Spinal cord (tissue), 10 donors: ENCODE measurements around the gene SYNC. TPM values are rescaled to one million over a fixed set of nuclear protein-coding genes. Genes with fewer than 3 reads are reported as not detected.
A peak's percentile ranks its signal among the peaks of the same experiment; 100 is the strongest.

ENCODE experiments used
- DNase-seq, 6 donors: peaks; one replicate each; pipeline versions ENCODE4 v3.0.0 to v3.0.0-alpha.2; 2013 to 2015; ENCODE audit warnings: low spot score in 6 of 6, low read depth in 4 of 6
- H3K27ac ChIP-seq: one replicate; pipeline ENCODE4 v1.5.1; 2013; ENCODE audit warnings: low read depth, low read length, control low read depth
- H3K27me3 ChIP-seq: one replicate; pipeline ENCODE4 v1.6.1; 2013; ENCODE audit warnings: low read length; ENCODE audit not compliant: control insufficient read depth, insufficient read depth
- H3K36me3 ChIP-seq: one replicate; pipeline ENCODE4 v1.6.1; 2013; ENCODE audit warnings: low read length; ENCODE audit not compliant: control insufficient read depth, insufficient read depth
- H3K4me1 ChIP-seq: one replicate; pipeline ENCODE4 v1.6.1; 2013; ENCODE audit warnings: low read length; ENCODE audit not compliant: control insufficient read depth, insufficient read depth
- H3K4me3 ChIP-seq: one replicate; pipeline ENCODE4 v1.5.1; 2013; ENCODE audit warnings: low read depth, low read length, control low read depth
- H3K9me3 ChIP-seq: one replicate; pipeline ENCODE4 v1.6.1; 2013; ENCODE audit warnings: low read length; ENCODE audit not compliant: control insufficient read depth, insufficient read depth
- WGBS: methylation state at CpG from one replicate; pipeline ENCODE4 v1.1.5; 2013; ENCODE audit warnings: missing lambda C conversion rate; ENCODE audit not compliant: insufficient coverage; 5-methylcytosine and 5-hydroxymethylcytosine counted together
- polyA plus RNA-seq, 2 donors: library from polyadenylated mRNA; unstranded; fragments of 120-200 nt; gene quantifications; one replicate each; pipeline ENCODE4 v1.2.1, GENCODE V29; 2013; ENCODE audit not compliant: insufficient read length in 2 of 2
- total RNA-seq, 2 donors: library from RNA; depleted of rRNA in 1 of 2; stranded (reverse); fragments of 120-200 nt in 1 of 2; fragments of >200 nt in 1 of 2; gene quantifications; one replicate each; pipeline versions ENCODE4 v1.2.3 to v1.2.4, GENCODE V29; 2013 to 2014
- donor health status: healthy.

The SYNC gene
- total and polyA plus RNA-seq, 4 donors: 6.0 to 17.2 (median 8.8) TPM

DNA sequence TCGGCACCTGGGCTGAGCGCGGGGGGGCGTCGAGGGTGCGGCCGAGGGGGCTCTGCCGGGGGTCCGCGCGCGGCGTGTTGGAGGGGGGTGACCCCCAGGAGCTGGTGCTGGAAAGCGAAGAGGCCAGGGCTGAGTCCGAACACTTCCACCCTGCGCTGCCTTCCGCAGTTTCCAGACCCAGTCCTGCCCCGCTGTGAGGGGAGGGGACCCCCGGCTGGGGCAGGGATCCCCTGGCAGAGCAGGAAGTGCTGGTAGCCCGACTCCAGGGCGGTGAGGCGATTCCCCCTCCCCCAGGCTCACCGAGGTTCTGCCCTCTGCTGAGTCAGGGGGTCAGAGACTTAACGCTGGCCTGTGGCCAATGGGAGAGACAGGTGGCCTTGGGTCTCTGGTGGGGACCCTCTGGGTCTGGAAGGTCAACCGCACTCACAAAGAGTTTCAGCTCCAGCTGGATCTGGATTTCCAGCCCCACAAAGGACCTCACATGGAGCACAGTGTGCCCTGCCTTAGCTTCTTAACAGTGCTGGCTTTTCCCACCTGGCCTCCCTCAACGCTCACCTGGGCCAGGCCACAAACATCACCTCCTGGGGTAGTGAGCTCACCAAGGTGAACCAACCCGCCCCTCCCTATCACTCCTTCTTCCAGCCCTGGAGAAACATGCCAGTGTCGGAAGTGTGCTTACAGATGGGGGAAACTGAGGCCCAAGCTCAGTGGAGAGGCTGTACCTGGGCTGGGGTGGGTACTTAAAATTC, 39.8 kb upstream of the SYNC start:
- no peak overlapping the region for H3K27ac ChIP-seq
- H3K9me3 ChIP-seq: no peaks in the 10 kb centered on the region
- WGBS: 16% methylated on average over 22 of the region's 28 CpGs
- peaks cover 8% of the 10 kb centered on the region for H3K27me3 ChIP-seq
- peaks cover 21% of the 10 kb centered on the region for H3K4me1 ChIP-seq
- H3K4me3 ChIP-seq: peak overlapping the region; percentile 27
- H3K36me3 ChIP-seq: no peaks in the 10 kb centered on the region
- no peak for DNase-seq

GRCh38 chr1:32741413-32742198, 39.0 kb upstream of the SYNC start:
- Histone ChIP-seq H3K9me3 (no peaks in the 10 kb centered on the region), H3K27me3 (peaks cover 8% of the 10 kb centered on the region), H3K27ac (no peak overlapping the region), H3K36me3 (no peaks in the 10 kb centered on the region), H3K4me3 (peak overlapping the region; percentile 27), H3K4me1 (peaks cover 21% of the 10 kb centered on the region)
- DNase-seq: peak in 1 of 6 donors; percentile 33
- WGBS: under 1% methylated on average over 103 of the region's 103 CpGs

DNA sequence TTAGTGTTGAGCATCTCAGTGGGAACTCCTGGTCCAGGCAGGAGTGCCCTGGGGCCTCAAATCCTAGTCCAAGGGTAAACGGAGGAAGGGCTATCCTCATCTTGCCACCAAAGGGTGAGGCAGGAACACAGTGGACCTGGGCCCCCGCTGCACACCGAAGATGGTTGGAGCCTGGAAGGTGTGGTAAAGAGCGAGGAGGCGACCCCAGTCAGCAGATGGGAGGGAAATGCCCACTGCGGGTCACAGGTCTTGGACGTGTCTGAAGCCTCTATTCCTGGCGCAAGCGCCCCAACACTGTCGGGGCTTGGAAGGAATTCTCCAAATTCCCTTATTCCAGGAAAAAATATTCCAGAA, 38.5 kb upstream of the SYNC start:
- 33% methylated on average over 10 of the region's 10 CpGs for WGBS
- no peak for DNase-seq
- Histone ChIP-seq H3K4me1 (peaks cover 21% of the 10 kb centered on the region), H3K4me3 (peak overlapping the region; percentile 26), H3K27me3 (peaks cover 8% of the 10 kb centered on the region), H3K36me3 (no peaks in the 10 kb centered on the region), H3K27ac (no peak overlapping the region), H3K9me3 (no peaks in the 10 kb centered on the region)

- Histone ChIP-seq H3K27ac (no peak overlapping the region), H3K4me1 (peaks cover 11% of the 10 kb centered on the region), H3K4me3 (no peak overlapping the region), H3K27me3 (peaks cover 8% of the 10 kb centered on the region), H3K36me3 (no peaks in the 10 kb centered on the region), H3K9me3 (no peaks in the 10 kb centered on the region)
- WGBS: 78% methylated on average over 2 of the region's 7 CpGs
- DNase-seq: no peak
These were observed 34.5 kb upstream of the SYNC start for GRCh38 chr1:32736812-32737791.

DNA sequence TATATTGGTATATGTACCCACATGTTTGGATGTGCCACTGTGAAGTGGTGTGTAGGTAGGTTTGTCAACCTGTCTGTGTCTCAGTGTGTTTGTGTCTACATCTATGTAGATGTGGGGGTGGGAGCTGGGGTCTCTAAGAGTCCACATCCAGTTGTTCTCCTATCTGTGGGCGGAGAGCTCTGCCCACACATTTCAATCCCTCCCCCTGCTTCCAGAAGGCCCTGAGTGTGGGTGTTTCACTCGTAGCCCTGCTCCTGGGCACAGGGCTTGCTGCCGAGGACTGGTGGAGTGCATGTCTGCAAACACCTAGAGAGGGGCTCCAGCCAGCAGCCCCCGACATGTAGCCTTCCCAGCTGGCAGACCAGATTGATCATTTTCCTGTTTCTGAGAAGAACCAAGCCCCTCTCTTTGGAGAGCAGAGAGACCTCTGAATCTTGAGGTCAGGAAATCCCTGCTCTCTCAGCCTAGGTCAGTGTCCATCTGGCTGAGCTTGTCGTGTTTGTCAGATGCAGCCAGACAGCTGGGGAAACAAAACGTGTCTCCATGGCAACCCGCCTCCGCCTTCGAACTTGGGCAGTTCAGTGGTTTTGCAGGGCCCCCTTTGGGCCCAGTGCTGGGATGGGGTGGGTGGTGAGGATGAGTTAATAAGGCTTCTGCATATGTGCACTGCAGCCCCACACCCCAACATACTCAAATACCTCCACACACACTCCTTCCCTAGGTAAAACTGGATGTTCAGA, 31.2 kb upstream of the SYNC start:
- no peak overlapping the region for H3K27ac ChIP-seq
- DNase-seq: peak in 2 of 6 donors; percentile 15 to 41
- WGBS: 35% methylated on average over 7 of the region's 9 CpGs

GRCh38 chr1:32729254-32730046, 26.9 kb upstream of the SYNC start:
- no peak for DNase-seq
- Histone ChIP-seq H3K27ac (no peak overlapping the region), H3K9me3 (no peaks in the 10 kb centered on the region), H3K4me1 (no peaks in the 10 kb centered on the region), H3K36me3 (no peaks in the 10 kb centered on the region), H3K27me3 (no peaks in the 10 kb centered on the region), H3K4me3 (no peak overlapping the region)
- 73% methylated on average over 11 of the region's 14 CpGs for WGBS

More for the DNA sequence above, 31.2 kb upstream of the SYNC start:
- Histone ChIP-seq H3K27me3 (no peaks in the 10 kb centered on the region), H3K9me3 (no peaks in the 10 kb centered on the region), H3K4me3 (no peak overlapping the region), H3K36me3 (no peaks in the 10 kb centered on the region), H3K4me1 (no peaks in the 10 kb centered on the region)

GRCh38 chr1:32728413-32729077, 26.0 kb upstream of the SYNC start:
- Histone ChIP-seq H3K36me3 (no peaks in the 10 kb centered on the region), H3K27me3 (no peaks in the 10 kb centered on the region), H3K4me1 (no peaks in the 10 kb centered on the region), H3K9me3 (no peaks in the 10 kb centered on the region), H3K4me3 (no peak overlapping the region), H3K27ac (no peak overlapping the region)
- 91% methylated on average over 2 of the region's 7 CpGs for WGBS
- DNase-seq: no peak

DNA sequence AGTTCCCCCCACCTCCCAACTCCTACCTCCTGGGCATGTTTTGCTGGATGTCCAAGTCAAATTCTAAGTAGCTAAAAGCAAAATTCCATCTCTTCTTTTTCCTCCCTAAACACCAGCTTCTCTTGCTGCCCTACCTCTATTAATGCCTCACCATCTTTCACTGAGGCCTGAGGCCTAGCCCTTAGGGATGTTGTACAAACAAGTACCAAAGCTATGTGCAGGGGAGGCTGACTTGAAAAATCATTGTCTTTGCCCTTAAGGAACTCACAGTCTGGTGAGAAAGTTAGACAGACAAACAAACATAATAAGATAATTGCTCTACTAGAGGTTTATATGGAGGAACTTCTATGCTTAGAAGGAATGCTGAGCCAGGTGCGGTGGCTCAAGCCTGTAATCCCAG, 25.3 kb upstream of the SYNC start:
- WGBS: no CpG with 5 or more reads among the region's 1 CpG
- H3K36me3 ChIP-seq: no peaks in the 10 kb centered on the region
- no peak for DNase-seq
- H3K27ac ChIP-seq: no peak overlapping the region
- H3K4me3 ChIP-seq: no peak overlapping the region
- H3K27me3 ChIP-seq: no peaks in the 10 kb centered on the region
- H3K9me3 ChIP-seq: no peaks in the 10 kb centered on the region
- H3K4me1 ChIP-seq: no peaks in the 10 kb centered on the region
